Upper lobe of left lung (tissue), 6 donors: Measurements from ENCODE around the gene PLEKHG4B. TPM values are rescaled to one million over a fixed set of nuclear protein-coding genes. Genes with fewer than 3 reads are reported as not detected.

Experiments used
- ATAC-seq, 2 donors: fragments of 200-7000 bp; cut with Tn5 transposase; one replicate each; pipeline ENCODE4 v1.9.1; 2022; ENCODE audit warnings: mild to moderate bottlenecking in 2 of 2, moderate library complexity in 2 of 2; ENCODE audit not compliant: low FRiP score in 2 of 2
- DNase-seq, 2 donors: peaks; one replicate each; pipeline ENCODE4 v3.0.0-alpha.2; 2019 to 2020
- H3K27ac ChIP-seq, 4 donors: fragments of 200-600 bp; sonication (generic); one replicate each; pipeline ENCODE4 v1.5.1; 2016 to 2019
- H3K27me3 ChIP-seq, 4 donors: fragments of 200-600 bp; sonication (generic); one replicate each; pipeline ENCODE4 v1.5.1; 2017 to 2019
- H3K36me3 ChIP-seq, 4 donors: fragments of 200-600 bp; sonication (generic); one replicate each; pipeline ENCODE4 v1.5.1; 2016 to 2019
- H3K4me1 ChIP-seq, 4 donors: fragments of 200-600 bp; sonication (generic); one replicate each; pipeline ENCODE4 v1.5.1; 2018 to 2019
- H3K4me3 ChIP-seq, 4 donors: fragments of 200-600 bp; sonication (generic); one replicate each; pipeline ENCODE4 v1.5.1; 2017 to 2019; ENCODE audit warnings: mild to moderate bottlenecking in 2 of 4, moderate library complexity in 1 of 4
- H3K9me3 ChIP-seq, 4 donors: fragments of 200-600 bp; sonication (generic); one replicate each; pipeline ENCODE4 v1.5.1; 2018 to 2019
- EP300 ChIP-seq, 4 donors: sonication (generic); formaldehyde crosslinking; IDR thresholded peaks; one replicate each; pipeline ENCODE4 v1.5.1; 2017; ENCODE audit warnings: antibody characterized with exemption in 4 of 4, control low read depth in 2 of 4
- POLR2A ChIP-seq, 4 donors: fragments of 450-650 bp; IDR thresholded peaks; one replicate each; pipeline ENCODE4 v1.5.1; 2016 to 2017; ENCODE audit warnings: antibody characterized with exemption in 4 of 4, mild to moderate bottlenecking in 2 of 4
- POLR2AphosphoS5 ChIP-seq, 2 donors: sonication (generic); formaldehyde crosslinking; IDR thresholded peaks; one replicate each; pipeline ENCODE4 v1.5.1; 2017; ENCODE audit warnings: antibody characterized with exemption in 2 of 2
- WGBS, 2 donors: methylation state at CpG; one replicate each; pipeline ENCODE4 v1.1.5; 2017 to 2018; 5-methylcytosine and 5-hydroxymethylcytosine counted together
- total RNA-seq, 6 donors: library from RNA; depleted of rRNA in 4 of 6; stranded (reverse); fragments of >200 nt in 4 of 6; gene quantifications; one replicate each; pipeline versions ENCODE4 v1.1.0 to v1.2.1, GENCODE V29; 2016 to 2021
- TF ChIP-seq, protein P1 (sequence below), 6 experiments: fragments of 450-650 bp in 4 of 6; fragments of 200-600 bp in 2 of 6; sonication (generic) in 2 of 6; IDR thresholded peaks; one replicate each; pipeline ENCODE4 v1.5.1; 2016 to 2019; ENCODE audit warnings: antibody characterized with exemption in 6 of 6
- donor health status: DM: no; HTN: no; CAD: no; lungs with moderate emphysema.
- donor health status: DM: no; HTN: yes; CAD: no; lungs with severe emphysema.

PLEKHG4B gene
- total RNA-seq, 6 donors from 2014 or later, result 0.40 to 5.9 (median 2.9) TPM

DNA sequence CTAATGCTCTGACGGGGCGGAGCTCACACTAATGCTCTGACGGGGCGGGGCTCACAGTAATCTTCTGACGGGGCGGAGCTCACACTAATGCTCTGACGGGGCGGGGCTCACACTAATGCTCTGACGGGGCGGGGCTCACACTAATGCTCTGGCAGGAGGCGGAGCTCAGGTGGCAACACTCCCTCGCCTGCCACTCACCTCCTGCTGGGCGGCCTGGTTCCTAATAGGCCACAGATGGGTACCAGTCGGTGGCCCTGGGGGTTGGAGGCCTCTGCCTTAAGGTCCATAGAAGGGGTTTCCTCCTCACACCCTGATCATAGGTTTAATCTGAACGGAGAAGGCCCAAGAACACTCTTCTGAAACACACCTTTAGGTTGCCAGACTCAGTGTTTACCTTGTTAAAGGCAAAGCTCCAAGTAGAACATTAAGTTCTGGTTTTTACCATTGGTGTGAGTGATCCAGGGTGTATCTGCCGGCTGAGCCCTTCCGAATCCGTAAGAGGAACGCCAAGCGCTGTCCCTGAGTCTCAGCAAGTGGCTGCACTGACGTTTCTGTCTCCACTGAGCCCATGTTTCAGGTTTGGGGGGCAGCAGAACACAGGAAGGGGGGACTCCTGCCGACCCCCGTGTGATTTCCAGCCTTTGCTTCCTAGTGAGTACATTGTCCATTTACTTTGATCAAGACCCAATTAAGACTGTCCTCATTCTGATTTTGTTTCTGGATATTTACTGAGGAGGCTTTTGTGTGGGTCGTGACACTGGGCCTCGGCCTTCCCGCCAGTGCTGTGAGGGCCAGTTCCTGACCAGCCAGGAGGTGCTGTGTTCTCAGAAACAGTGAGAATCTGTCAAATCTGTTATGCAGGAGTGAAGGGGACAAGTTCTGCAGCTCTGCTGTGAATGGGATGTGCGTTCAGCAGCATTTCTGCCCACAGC is 74.7 kb downstream of the PLEKHG4B start:
- TF ChIP-seq POLR2AphosphoS5 (IDR thresholded peaks at IDR 0.05), result no peak
- TF ChIP-seq EP300 (IDR thresholded peaks at IDR 0.05), result no peak
- no peak for TF ChIP-seq POLR2A (IDR thresholded peaks at IDR 0.05)
- TF ChIP-seq, protein P1, sequence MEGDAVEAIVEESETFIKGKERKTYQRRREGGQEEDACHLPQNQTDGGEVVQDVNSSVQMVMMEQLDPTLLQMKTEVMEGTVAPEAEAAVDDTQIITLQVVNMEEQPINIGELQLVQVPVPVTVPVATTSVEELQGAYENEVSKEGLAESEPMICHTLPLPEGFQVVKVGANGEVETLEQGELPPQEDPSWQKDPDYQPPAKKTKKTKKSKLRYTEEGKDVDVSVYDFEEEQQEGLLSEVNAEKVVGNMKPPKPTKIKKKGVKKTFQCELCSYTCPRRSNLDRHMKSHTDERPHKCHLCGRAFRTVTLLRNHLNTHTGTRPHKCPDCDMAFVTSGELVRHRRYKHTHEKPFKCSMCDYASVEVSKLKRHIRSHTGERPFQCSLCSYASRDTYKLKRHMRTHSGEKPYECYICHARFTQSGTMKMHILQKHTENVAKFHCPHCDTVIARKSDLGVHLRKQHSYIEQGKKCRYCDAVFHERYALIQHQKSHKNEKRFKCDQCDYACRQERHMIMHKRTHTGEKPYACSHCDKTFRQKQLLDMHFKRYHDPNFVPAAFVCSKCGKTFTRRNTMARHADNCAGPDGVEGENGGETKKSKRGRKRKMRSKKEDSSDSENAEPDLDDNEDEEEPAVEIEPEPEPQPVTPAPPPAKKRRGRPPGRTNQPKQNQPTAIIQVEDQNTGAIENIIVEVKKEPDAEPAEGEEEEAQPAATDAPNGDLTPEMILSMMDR (IDR thresholded peaks at IDR 0.05), result no peak
- H3K9me3 ChIP-seq, result no peaks in the 10 kb centered on the region
- ATAC-seq (no peak), DNase-seq (peak in 1 of 2 donors; percentile 21)
- peaks cover 0 to 15% (median 4%) of the 10 kb centered on the region in 4 donors for H3K4me1 ChIP-seq
- no peak overlapping the region for H3K4me3 ChIP-seq
- H3K27me3 ChIP-seq, result no peaks in the 10 kb centered on the region
- H3K27ac ChIP-seq, result no peak overlapping the region
- 83 to 90% methylated on average over 15 to 26 of the region's 27 CpGs for WGBS, 2 donors
- no peaks in the 10 kb centered on the region for H3K36me3 ChIP-seq

- TF ChIP-seq EP300 (IDR thresholded peaks at IDR 0.05) (no peak), POLR2A (IDR thresholded peaks at IDR 0.05) (no peak), POLR2AphosphoS5 (IDR thresholded peaks at IDR 0.05) (no peak)
- TF ChIP-seq, protein P1 (IDR thresholded peaks at IDR 0.05), result no peak
- DNase-seq, result peak in 1 of 2 donors; percentile 12
- ATAC-seq, result no peak
- WGBS, 2 donors, result 89 to 93% methylated on average over 3 to 7 of the region's 7 CpGs
- no peaks in the 10 kb centered on the region for H3K36me3 ChIP-seq
- H3K27ac ChIP-seq, result no peak overlapping the region
- H3K4me3 ChIP-seq, result no peak overlapping the region
- peaks cover 0 to 15% (median 4%) of the 10 kb centered on the region in 4 donors for H3K4me1 ChIP-seq
- no peaks in the 10 kb centered on the region for H3K9me3 ChIP-seq
- H3K27me3 ChIP-seq, result no peaks in the 10 kb centered on the region
Observed at GRCh38 chr5:167511-167910, 75.5 kb downstream of the PLEKHG4B start.

DNA sequence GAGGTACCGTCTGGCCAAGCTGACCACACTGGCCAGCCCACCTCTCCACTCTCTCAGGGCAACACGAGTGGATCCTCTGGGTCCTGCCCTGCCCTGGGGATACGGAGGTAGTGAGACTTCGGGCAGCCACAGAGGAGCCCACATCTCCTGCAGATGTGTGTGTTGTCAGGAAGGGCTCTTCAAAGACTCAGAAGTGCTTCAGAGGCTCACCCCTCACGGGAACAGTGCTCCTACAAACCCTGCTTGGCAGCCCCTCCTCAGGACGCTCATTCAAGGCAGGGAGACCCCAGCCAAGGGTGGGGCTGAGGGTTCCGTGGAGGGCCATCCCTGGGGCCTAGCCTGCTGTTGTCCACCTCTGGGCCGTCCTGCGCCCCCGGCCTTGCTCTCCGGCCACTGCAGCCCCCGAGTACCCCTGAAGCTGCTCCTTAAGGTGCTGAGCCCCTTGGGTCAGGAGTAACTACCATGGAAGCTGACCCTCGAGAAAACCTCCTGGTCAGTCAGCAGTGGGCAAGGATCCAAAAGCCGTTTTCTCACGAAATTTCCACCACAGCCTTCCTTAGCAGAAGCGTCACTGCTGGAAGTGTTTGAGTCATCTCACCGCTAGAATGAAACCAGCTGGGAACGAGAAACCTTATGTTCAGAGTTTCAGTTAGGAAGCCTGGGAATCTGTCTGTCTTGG is 76.2 kb downstream of the PLEKHG4B start:
- Histone ChIP-seq H3K27me3 (no peaks in the 10 kb centered on the region), H3K4me3 (no peak overlapping the region), H3K9me3 (no peaks in the 10 kb centered on the region), H3K36me3 (no peaks in the 10 kb centered on the region), H3K27ac (no peak overlapping the region), H3K4me1 (peaks cover 0 to 15% (median 4%) of the 10 kb centered on the region in 4 donors)
- TF ChIP-seq EP300 (IDR thresholded peaks at IDR 0.05) (no peak), POLR2AphosphoS5 (IDR thresholded peaks at IDR 0.05) (no peak), POLR2A (IDR thresholded peaks at IDR 0.05) (no peak)
- TF ChIP-seq, protein P1 (IDR thresholded peaks at IDR 0.05), result no peak
- ATAC-seq (peak; percentile 30 to 31), DNase-seq (peak in 1 of 2 donors; percentile 11)
- WGBS, 2 donors, result 68 to 80% methylated on average over 8 to 18 of the region's 18 CpGs

- no peaks in the 10 kb centered on the region for H3K9me3 ChIP-seq
- WGBS, 2 donors, result 60 to 66% methylated on average over 26 to 32 of the region's 32 CpGs
- DNase-seq, result peak; percentile 20 to 91
- TF ChIP-seq POLR2A (IDR thresholded peaks at IDR 0.05), result no peak
- TF ChIP-seq POLR2AphosphoS5 (IDR thresholded peaks at IDR 0.05), result no peak
- no peak for TF ChIP-seq EP300 (IDR thresholded peaks at IDR 0.05)
- TF ChIP-seq, protein P1 (IDR thresholded peaks at IDR 0.05), result no peak
- H3K27me3 ChIP-seq, result no peaks in the 10 kb centered on the region
- peak; percentile 47 to 48 for ATAC-seq
- no peak overlapping the region for H3K27ac ChIP-seq
- no peaks in the 10 kb centered on the region for H3K36me3 ChIP-seq
- peaks cover 0 to 15% (median 4%) of the 10 kb centered on the region in 4 donors for H3K4me1 ChIP-seq
- H3K4me3 ChIP-seq, result no peak overlapping the region
Observed at GRCh38 chr5:169071-169727, 77.2 kb downstream of the PLEKHG4B start.
